Measurements from ENCODE around the gene CAPN8. TPM values are rescaled to one million over a fixed set of nuclear protein-coding genes. Genes with fewer than 3 reads are reported as not detected.
A peak's percentile ranks its signal among the peaks of the same experiment; 100 is the strongest.

The CAPN8 gene
- total RNA-seq, 1 experiment from 2014 or later, result 0.14 TPM

DNA sequence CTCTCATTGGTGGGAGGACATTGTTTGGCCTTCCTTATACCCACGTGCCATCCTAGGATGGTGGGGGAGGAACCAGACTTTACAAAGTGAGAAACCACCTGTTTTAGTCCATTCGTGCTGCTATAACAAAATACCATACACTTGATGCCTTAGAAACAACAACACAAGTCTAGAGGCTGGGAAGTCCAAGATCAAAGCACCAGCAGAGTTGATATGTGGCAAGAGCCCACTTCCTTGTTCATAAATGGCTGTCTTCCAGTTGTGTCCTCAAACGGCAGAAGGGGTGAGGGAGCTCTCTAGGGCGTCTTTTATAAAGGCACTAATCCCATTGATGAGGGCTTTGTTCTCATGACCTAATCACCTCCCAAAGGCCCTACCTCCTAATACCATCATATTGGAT, 31.1 kb downstream of the CAPN8 start:
- in situ Hi-C loops (cut with HindIII; ENCODE audit: low pct_unique_long_range_greater_than_20kb, low sequenced_read_pairs), result no loop called here
- no peak for DNase-seq (ENCODE audit: low read depth)

DNA sequence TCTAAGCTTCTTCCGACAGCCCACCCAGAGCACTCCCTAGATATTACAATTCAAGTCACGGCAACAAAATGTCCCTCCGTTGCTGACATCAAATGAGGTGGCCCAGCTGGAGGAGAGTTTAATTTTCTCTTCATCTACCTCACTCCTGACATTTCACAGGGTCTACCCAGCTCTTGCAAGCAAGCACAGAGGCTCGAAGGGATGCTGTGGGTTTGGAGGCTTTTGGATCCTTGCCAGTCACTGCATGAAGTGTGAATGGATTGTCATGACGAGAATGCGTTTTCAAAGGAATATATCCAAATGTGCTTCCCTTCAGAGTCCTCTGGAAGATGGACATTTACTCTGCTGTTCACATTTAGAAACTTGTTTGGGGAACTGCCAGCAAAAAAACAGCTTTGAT, 33.5 kb downstream of the CAPN8 start:
- no peak for DNase-seq (ENCODE audit: low read depth)
- in situ Hi-C loops (cut with HindIII; ENCODE audit: low pct_unique_long_range_greater_than_20kb, low sequenced_read_pairs), result no loop called here

DNA sequence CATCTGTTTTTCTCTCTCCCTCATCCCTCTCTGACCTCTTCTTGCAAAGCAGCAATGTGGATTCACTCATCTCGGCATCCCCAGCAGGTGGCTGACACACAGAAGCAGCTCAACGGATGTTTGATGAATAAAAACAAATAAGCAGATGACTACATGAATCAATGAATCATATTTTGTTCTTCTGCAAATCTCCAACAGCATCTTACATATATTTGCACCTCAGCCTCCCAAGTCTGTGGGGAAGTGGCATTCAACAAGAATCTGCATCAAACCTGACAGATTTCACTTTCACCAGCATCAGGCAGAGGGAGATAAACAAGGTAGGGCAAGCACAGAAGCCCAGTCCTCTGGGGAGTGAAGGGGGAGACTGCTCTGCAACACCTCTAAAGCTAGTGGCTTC, 34.0 kb downstream of the CAPN8 start:
- no peak for DNase-seq (ENCODE audit: low read depth)
- in situ Hi-C loops (cut with HindIII; ENCODE audit: low pct_unique_long_range_greater_than_20kb, low sequenced_read_pairs), result no loop called here

DNA sequence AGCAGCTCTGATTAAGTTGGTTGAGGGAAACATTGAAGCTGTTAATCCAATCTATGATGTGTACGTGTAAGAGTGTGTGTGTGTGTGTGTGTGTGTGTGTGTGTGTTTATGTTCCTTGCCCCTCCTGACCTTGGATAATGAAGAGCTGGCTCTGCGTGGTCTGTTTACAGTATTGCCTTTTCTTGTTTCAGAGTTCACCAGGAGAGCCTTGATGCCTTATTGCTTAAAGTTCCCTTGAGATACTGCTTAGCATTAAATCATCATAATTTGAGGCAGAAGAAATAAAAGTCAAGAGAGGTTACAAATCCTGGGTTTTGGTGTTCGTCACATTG, 36.4 kb downstream of the CAPN8 start:
- in situ Hi-C loops (cut with HindIII; ENCODE audit: low pct_unique_long_range_greater_than_20kb, low sequenced_read_pairs), result no loop called here
- no peak for DNase-seq (ENCODE audit: low read depth)

DNA sequence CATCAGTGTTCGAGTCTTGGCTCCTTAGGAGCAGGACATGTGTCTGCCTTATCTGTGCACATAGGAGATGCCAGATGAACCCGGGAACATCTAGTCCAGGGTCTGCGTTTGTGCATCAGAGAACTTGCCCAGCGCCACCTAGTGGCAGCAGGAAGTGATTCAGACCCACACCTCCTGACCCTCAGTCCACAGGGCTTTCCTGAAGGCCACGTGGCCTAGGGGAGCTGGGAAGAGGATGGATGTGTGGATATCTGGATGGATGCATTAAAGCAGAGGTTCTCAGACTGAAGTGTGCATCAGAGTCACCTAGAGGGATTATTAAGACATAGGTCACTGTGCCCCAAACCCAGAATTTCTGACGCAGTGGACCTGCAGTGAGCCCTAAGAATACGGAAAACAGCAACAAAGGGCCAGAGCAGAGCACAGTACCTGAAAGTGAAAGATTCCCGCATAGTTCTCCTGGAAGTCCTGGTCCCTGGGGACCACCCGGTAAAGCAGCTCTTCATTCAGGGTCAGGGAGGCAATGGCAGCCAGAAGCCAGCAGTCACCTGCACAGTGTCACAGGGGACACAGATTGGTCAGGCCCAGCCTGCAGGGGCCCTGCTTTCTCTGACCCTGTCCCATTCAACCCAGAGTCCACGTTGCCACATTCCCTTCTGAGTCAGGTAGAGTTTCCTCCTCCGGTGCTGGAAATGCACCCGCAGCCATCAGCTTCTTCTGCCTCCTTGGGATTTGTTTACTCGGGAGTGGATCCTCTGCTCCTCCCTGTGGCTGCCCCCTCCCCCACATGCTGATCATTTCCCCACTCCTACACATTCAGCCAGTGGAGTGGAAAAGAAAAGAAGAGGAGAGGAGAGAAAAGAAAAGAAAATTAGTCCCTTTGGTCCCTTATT, 37.0 kb downstream of the CAPN8 start:
- DNase-seq (ENCODE audit: low read depth), result peak; percentile 6

DNA sequence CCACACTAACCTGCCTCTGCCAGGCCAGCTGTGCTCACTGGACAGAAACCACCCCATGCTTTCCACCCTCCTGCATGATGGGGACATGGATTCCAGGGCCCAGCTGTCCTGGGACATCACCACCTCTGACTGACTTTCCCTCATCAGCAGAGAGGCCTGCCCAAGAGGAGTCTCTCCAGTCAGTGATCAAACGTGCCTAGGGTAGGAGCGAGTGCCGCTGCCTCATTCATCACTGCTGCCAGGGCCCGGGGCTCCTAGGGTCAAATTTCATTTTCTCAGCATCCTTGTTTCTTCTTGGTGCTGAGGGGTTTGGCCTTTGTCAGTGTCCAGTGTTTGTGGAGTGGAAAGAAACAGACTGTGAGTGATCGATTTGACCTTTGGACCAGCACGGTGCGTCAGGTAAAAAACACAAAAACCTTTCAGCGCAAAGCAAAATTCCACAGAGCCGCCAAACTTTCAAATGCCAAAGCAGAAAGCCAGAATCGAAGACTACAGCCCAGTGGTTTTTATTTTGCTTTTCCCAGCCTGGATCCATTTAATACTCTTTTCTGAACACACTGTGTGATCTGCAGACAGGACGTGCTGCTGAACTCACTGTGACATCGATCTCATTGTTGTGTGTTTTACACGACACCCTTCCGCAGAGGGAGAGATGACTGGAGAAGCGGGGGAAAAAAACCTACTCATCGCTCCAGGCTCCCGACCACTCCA, 43.2 kb downstream of the CAPN8 start:
- DNase-seq (ENCODE audit: low read depth), result no peak
- in situ Hi-C loops (cut with HindIII; ENCODE audit: low pct_unique_long_range_greater_than_20kb, low sequenced_read_pairs), result no loop called here

More for the DNA sequence above, 37.0 kb downstream of the CAPN8 start:
- in situ Hi-C loops (cut with HindIII; ENCODE audit: low pct_unique_long_range_greater_than_20kb, low sequenced_read_pairs), result no loop called here

DNA sequence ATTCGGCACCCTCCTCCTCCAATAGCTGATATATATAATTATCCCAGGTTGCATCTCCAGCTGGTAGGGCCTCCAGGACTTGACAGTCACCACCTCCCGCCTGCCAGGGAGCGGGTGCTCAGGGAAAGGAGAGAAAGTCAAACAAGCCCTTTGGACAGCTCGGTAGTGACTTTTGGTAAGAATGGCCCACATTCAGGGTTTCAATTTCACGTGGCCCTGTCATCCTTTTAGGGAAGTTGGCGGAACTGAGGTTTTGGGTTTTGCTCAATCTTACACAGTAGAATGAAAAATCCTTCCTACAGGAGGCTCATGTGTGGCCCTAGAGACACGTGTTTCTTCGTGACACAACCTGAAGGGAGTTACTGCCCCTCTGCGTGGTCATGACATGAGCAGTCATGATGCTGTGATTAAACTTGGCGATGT, 44.2 kb downstream of the CAPN8 start:
- in situ Hi-C loops (cut with HindIII; ENCODE audit: low pct_unique_long_range_greater_than_20kb, low sequenced_read_pairs), result no loop called here
- no peak for DNase-seq (ENCODE audit: low read depth)

DNA sequence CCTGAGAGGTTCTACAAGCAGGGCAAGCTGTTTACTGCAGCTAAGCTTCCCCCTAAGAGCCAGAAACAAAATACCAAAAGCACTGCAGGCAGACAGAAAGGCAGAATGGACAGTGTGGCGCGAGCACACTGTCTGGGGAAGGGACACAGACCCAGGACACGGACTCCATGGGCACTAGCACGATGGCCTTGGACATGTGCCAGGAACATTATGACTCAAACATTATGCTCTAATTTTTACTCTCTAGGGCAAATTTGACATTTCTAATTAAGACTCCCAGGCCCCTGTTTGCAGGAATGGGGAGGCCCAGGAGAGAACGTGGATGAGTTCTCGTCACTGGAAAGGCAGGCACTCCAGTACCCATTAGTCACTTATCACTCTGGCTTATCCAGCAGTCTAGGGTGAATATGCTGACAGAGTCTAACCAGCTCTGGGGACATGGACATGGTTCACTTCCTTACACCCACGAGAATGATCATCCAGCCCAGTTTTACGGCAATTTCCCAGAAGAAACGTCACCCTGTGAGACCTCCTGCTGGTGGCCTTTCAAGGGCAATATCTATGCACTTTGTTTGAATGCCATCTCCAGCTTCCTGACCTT, 45.1 kb downstream of the CAPN8 start:
- no peak for DNase-seq (ENCODE audit: low read depth)
- in situ Hi-C loops (cut with HindIII; ENCODE audit: low pct_unique_long_range_greater_than_20kb, low sequenced_read_pairs), result no loop called here

DNA sequence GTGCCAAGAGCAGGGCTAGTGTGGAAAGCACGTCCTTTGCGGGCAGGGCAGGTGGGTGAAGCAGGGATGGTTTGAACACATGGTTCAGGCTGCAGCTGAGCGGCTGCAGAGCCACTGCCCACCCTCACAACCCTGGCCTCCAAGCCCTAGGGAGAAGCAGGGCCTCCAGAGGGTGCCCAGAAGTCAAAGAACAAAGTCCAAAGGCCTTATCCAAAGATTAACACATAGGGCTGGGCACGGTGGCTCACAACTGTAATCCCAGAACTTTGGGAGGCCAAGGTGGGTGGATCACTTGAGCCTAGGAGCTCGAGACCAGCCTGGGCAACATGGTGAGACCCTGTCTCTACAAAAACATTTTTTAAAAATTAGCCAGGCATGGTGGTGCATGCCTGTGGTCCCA, 46.8 kb downstream of the CAPN8 start:
- in situ Hi-C loops (cut with HindIII; ENCODE audit: low pct_unique_long_range_greater_than_20kb, low sequenced_read_pairs), result no loop called here
- no peak for DNase-seq (ENCODE audit: low read depth)

DNA sequence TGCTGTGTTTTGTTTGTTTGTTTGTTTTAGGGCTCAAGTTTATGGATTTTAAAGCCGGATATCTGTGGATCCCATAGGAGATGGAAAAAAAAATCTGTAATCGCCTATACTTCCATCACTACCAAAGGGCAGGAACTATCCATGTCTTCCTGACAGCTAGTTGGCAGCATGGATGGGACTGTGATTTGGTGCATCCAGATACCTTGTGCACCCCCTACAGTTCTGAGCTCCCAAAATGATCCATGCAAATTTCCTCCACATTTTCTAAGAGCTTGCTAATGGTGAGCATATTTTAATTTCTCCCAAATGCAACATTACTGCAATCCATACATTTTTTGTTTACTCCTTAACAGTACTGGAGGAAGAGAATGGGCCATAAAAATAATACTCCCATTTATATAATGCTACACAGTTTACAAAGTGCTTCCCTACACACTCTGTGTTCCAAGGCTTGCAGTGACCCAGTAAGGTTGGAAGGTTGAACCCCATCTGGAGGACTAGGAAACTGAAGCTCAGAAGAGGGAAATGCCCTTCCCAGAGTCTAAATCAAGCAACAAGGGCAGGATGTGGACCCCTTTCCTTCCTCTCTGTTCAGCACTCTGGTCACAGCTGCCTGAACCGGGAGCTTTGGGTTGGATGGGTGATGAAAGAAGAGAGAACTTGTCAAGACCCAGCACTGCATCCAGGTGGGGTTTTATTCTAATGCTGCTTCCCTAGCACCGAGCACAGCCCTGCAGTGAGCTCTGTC, 48.0 kb downstream of the CAPN8 start:
- in situ Hi-C loops (cut with HindIII; ENCODE audit: low pct_unique_long_range_greater_than_20kb, low sequenced_read_pairs), result no loop called here
- no peak for DNase-seq (ENCODE audit: low read depth)

DNA sequence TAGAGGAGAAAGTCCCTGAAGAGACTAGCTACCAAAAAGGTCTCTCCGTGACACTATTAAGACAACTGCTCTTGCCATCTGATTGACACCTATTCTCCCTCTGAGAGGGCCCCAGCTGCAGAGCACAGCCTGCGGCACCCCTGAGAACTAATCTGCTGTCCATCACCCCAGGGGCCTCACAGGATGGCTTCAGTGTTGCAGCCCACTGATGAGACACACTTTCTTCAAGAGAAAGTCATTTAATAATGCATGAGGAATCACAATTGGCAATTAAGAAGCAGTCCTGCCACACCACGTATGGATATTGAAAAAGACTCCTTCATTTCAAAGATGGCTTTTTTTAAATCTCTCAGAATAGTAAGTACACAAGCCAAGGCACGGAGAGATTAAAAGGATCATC, 48.9 kb downstream of the CAPN8 start:
- no peak for DNase-seq (ENCODE audit: low read depth)

DNA sequence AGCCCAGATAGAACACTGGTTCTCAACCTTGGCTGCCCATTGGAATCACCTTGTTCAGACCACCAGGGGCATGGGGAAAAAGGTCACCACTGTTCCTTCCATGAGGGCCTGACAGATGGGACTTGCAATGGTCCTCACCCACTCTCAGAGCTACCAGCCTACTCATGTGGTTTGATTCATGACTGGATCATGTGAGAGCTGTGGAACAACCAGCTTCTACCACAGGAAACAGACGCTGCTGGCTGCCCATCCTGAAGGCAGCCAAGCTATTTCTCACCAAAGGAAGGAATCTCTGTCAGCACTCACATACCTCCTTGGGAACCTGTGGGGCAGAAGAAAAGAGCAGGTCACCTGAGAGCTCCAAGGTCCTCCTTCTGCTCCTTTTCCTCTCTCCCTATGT, 53.6 kb downstream of the CAPN8 start:
- DNase-seq (ENCODE audit: low read depth), result no peak
- in situ Hi-C loops (cut with HindIII; ENCODE audit: low pct_unique_long_range_greater_than_20kb, low sequenced_read_pairs), result no loop called here

More for the DNA sequence above, 48.9 kb downstream of the CAPN8 start:
- in situ Hi-C loops (cut with HindIII; ENCODE audit: low pct_unique_long_range_greater_than_20kb, low sequenced_read_pairs), result no loop called here

DNA sequence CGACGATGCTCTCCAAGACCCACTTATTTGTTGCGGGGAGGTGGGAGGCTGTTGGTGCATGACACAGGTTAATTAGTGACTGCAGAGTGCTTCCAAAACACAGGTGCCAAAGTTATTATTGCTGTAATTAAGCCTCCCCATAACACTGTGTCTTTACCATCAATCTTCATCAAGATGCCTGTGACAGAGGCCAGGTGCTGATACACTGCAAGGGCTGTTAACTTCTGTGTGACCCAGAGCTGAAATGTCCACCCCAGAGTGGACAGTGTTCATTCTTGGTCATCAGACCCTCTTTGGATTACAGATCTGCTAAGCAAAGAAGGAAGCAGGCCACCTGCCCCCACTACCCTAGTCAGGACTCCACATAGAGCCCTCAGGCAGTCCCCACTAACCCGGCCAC, 55.5 kb downstream of the CAPN8 start:
- no peak for DNase-seq (ENCODE audit: low read depth)
- in situ Hi-C loops (cut with HindIII; ENCODE audit: low pct_unique_long_range_greater_than_20kb, low sequenced_read_pairs), result no loop called here

DNA sequence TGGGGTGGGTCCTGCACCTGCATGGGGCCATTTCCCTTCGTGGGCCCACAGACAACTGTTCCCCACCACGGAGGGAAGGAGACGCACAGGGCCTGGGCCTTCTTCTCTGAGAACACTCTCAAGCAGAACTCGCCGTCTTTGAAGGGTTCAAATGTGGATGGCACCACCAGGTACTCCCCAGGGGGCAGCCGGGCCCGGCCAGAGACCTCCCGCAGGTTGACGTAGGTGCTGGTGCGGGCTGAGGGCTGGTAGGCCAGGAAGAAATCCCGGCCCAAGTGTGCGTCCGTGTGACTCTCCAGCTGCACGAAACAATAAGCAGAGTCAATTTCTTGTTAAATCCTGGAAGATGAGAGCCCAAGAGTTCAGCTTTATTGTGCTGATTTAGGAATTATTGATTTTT, 56.4 kb downstream of the CAPN8 start:
- in situ Hi-C loops (cut with HindIII; ENCODE audit: low pct_unique_long_range_greater_than_20kb, low sequenced_read_pairs), result no loop called here
- no peak for DNase-seq (ENCODE audit: low read depth)

DNA sequence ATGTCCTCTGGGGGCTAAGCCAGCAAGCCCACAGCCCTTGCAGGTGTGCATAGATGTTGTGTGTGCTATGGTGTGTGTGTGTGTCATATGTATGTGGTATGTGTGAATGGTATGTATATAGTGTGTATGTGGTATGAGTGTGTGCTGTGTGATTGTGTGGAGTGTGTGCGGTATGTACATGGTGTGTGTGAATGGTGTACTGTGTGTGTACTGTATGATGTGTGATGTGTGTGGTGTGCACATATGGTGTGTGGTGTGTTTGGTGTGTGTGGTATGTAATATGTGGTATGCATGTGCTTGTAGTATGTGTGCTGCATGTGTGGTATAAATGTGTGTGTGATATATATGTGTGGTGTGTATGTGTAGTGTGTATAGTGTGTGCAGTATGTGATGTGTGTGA, 107.0 kb downstream of the CAPN8 start:
- in situ Hi-C loops (cut with HindIII; ENCODE audit: low pct_unique_long_range_greater_than_20kb, low sequenced_read_pairs), result no loop called here
- no peak for DNase-seq (ENCODE audit: low read depth)

DNA sequence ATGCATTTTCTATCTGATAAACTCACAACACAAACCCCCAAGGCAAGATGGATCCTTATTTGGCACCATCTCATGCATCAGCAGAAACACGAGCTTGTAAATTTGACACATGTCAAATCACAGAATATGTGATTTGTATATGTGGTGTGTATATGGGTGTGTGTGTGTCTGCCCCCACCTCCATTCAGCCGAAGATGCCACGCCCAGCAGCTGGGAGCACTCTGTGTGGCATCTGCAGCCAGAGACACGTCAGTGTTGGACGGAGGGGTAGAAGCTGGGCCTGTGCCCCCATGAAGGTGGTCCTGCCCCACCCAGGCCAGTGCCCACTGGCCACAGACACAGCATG, 108.4 kb downstream of the CAPN8 start:
- no peak for DNase-seq (ENCODE audit: low read depth)
- in situ Hi-C loops (cut with HindIII; ENCODE audit: low pct_unique_long_range_greater_than_20kb, low sequenced_read_pairs), result no loop called here

DNA sequence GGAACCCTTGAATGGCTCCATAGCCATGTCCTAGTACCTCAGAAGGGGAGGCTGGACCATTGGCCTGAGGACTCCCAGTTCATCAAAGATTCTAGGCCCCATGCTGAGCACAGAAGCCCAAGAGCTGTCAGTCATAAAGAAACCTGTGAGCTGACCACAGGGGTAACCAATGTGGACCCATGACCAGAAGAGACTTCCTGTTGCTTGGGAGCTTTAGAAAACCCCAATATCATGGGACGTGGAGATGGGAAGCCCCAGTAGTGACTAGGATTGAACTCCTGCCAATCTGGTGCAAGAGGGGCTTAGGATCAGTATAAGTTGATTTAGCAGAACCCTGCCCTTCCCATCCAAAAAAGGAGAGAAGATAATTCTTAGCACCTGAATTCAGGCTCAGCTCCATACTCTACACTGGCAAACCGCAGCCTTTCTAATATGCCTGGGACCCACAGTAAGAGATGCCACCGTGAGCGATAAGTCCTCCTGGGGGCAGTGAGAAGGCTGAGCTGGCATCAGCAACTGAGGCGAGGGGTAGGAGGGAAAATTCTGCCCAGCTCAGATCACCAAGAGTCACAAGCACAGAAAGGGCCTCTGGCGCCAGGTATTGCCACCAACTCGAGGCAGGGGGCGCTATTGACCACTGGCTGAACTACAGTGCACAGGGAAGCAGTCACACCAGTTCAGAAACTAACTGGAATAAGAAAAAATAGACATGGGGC, 108.9 kb downstream of the CAPN8 start:
- in situ Hi-C loops (cut with HindIII; ENCODE audit: low pct_unique_long_range_greater_than_20kb, low sequenced_read_pairs), result no loop called here
- DNase-seq (ENCODE audit: low read depth), result peak; percentile 10

DNA sequence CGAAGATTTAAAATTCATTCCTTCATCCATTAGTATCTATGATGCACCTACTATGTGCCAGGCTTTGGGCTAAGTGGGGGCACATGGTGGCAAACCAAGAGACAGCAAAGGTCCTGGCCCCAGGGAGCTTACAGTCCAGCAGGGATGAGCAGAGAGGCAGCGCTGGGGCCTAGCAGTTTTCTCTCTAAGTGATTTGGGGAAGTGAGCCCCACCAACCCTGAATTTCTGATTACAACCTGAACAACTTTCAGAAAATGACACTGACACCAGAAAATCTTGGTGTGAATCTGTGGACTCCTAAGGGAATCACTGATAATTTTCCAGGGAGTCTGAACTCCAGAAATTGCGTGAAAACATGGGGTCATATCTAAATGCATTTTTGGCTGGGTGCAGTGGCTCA, 111.5 kb downstream of the CAPN8 start:
- in situ Hi-C loops (cut with HindIII; ENCODE audit: low pct_unique_long_range_greater_than_20kb, low sequenced_read_pairs), result no loop called here
- DNase-seq (ENCODE audit: low read depth), result no peak

Data from Caki2 (cell line).